Measurements from ENCODE around the gene YBX1.
"Not testable (repeated sequence)": the region's sequence is repeated elsewhere in the genome, so short reads cannot be mapped to it uniquely, and the experiment has no call there.

- not testable (repeated sequence) for TF ChIP-seq EZH2 (IDR thresholded peaks at IDR 0.05; ENCODE audit: borderline replicate concordance, insufficient read depth, low read depth, low read length, poor library complexity, severe bottlenecking); CTCF (IDR thresholded peaks at IDR 0.05)
Observed at GRCh38 chr1:42712808-42713207, 30.6 kb downstream of the YBX1 start.

Data from B cell (primary cell).